Stimulated activated CD4-positive, alpha-beta T cell treated with anti-CD3 and anti-CD28 coated beads, Interleukin-1b, Interleukin-23, amount 100 ng/mL, for 24 hours (primary cell): ENCODE results near the gene PRKRIP1.
A peak's percentile ranks its signal among the peaks of the same experiment; 100 is the strongest.
"Not testable (repeated sequence)": the region's sequence is repeated elsewhere in the genome, so short reads cannot be mapped to it uniquely, and the experiment has no call there.

ENCODE experiments used
- DNase-seq, 4 experiments: peaks; one replicate each; pipeline ENCODE4 v3.0.0-alpha.2; 2020; ENCODE audit warnings: low read depth in 4 of 4, low spot score in 1 of 4

Gene PRKRIP1

DNA sequence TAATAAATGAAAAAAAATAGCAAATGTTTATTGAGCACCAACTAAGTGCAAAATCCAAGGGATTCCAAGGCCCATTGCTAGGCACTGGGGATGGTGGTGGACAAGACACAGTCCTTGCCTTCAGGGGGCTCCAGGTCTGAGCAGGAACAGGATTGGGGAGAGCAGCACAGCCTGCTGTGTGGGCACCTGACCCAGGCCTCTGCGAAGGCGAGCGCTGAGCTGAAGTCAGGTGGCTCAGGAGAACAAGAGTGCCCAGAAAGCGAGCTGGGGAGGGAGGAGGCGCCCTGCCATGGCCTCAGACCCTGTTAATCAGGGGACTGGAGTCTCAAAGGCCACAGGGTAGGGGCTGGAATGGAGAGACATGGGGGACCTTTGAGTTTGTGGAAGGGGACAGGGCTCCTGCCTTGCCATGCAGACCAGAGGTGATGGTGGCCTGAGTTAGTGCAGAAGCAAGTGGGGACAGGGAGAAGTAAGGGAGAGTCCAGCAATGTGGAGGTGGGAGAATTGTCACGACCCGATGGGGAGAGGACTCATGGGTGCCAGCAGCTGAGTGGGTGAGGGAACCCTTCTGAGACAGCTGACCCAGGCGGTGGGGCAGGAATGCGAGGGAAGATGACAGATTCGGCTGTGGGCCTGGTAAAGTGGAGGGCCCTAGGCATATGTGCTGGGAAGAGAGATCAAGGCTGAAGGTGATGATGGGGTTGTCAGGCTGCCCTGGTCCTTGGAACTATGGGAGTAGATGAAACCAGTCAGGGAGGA lies 33.2 kb downstream of the PRKRIP1 start:
- no peak for DNase-seq

DNA sequence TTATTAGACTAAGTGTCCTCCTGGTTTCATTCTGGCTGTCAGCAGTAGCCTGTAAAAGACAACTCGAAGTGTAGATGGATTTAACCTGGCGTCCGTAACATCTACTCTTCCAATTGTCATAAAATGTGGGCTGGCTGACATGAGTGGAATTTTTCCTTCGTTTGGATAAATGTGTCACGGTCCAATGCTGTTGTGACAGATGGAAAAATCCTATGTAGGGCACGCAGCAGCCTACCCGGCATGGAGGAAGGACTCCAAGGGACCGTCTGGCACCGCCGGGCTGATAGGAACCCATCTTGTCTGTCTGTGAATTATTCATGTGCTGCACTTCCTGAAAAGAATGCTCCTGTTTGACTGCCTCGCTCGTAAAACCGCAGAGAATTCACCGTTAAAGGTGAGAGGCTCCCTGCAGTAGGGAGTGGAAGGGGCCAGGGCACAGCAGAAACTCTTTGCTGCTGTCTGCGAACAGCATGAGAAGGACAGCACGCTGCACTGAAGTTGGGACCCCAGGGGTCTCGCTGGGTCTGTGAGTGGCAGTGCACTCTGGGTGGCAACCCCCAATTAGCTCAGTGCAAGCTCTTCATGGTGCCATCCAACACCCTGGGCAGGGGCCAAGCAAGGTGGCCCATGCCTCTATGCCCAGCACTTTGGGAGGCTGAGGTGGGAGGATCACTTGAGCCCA lies 35.6 kb downstream of the PRKRIP1 start:
- peak in 1 of 4 experiments; percentile 33 for DNase-seq

DNA sequence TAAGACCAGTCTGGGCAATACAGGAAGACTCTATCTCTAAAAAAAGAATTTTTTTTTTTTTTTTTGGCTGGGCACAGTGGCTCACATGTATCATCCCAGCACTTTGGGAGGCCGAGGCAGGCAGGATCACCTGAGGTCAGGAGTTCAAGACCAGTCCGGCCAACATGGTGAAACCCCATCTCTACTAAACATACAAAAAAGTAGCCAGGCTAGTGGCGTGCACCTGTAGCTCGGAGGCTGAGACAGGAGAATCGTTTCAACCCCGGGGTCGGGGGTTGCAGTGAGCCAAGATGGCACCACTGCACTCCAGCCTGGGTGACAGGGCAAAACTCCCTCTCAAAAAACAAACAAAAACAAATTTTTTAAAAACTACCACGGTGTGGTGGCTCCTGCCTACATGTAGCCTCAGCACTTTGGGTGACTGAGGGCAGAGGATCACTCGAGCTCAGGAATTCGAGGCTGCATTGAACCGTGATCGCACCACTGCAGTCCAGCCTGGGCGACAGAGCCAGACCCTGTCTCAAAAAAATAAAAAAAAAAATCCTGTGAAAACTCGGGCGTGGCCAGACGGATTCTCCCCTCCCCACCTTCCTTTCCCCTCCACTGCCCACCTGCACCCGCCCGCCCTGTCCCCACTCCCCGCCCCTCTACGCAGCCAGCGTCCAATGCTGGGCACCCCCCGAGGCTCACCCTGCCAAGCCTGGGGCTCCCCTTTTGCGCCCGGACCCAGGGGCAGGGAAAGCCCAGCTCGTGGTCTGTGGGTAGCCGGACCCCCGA lies 36.5 kb downstream of the PRKRIP1 start:
- no peak for DNase-seq

DNA sequence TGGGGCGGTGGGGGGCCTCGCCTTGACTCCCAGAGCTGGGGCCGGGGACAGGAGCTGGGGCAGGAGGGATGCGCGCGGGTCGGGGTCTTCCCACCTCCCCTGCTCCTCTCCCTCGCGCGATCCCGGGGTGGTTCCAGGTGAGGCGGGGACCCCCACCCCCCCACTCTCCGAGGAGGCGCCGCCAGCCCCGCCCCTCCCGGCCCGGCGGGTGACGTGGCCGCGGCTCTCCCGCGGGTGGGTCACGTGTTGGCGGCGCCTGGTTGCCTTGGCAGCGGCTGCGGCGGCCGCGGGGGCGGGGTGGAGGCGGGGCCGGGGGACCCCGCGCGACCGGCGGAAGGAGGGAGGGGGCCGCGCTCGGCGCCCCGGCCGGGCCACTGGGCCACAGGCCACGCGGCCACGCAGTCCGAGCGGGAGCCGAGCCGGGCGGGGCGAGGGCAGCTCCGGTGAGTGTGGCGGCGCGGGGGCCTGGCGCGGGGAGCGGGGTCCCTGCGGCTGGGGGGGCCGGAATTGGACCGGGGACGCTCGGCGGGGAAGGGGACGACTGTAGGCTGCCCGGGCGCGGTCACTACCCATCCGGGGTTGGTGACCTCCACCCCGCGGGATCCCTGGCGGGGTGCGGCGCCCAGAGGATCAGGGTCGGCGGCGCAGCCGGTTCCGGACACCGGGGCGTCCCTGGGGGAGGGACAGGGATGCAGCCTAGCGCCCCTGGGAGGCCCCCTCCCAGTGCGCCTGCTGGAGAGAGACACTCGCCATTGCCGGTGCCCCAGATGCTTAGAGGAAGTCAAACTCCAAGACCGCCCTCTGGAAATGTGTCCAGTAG lies 37.3 kb downstream of the PRKRIP1 start, which contains the start of gene ORAI2:
TSS of gene ORAI2 (plus strand) at position 357 of the 820 bp plus-strand sequence. CDS start 5,382 bp downstream, outside the sequence.
- peak; percentile 64 to 82 (median 76) for DNase-seq

DNA sequence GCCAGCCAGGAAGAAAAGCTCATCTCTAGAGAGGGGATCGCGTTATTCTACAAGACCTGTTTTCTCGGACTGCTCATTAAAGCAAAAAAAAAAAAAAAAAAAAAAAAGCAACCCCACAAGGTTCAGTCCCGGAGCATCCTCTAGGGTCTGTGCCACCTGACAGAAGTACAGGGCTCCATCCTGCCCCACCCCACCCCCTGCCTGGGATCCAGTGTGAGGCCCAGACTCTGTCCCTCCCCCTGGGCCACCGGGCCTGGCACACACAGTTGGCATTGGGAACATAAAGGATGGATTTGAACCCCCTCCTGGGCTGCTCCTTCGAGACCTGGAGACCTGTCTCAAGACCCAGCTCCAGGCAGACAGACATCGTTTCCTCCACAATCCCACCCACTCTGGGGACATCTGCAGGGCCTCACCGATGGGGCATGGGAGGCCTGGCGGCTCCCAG lies 37.9 kb downstream of the PRKRIP1 start:
- DNase-seq, result no peak

DNA sequence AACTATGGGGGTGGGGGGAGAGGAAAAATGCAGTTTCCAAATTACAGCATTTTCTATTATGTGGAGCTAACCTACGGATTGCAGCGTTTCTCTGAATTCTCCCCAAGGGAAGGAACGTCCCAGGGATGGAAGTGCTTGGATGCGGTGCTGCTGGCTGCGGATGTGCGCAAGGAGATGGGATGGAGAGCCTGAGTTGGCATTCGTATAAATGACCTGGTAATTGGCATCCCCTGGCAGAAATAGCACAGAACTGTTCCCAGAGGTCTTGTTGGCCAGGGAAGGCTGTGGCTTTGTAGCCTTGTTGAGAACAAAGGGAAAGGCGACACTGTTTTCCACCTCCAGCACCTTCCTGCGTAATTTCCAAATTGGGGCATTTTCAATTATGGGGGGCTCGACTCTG lies 40.0 kb downstream of the PRKRIP1 start:
- no peak for DNase-seq

DNA sequence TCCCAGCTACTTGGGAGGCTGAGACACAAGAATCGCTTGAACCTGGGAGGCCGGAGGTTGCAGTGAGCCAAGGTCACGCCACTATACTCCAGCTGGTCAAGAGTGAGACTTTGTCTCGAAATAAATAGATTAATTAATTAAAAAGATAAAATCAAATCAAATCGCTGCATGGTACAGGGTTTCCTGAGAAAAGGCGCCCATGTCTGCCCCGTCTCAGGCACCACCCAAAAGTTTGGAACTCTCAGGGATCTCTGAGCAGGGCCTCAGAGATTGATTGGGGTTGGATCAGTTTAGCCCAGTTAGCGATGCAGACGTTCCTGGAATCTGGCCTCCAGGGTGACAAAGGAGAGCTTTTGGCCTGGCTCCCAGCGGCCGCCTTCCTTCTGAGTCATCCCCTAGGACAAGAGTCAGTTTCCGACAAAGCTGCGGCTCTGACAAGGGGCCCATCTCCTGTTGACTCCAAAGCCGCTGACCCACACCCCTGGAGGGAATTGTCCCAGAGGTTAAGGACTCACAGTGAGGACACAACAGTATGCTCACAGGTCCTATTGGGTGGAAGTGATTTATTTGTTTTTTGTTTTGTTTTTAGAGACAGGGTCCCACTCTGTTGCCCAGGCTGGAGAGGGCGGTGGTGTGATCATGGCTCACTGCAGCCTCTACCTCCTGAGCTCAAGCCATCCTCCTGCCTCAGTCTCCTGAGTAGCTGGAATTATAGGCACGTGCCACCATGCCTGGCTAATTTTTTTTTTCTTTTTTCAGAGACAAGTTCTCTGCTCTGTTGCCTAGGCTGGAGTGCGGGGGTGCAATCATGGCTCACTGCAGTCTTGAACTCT lies 44.0 kb downstream of the PRKRIP1 start:
- DNase-seq, result no peak

DNA sequence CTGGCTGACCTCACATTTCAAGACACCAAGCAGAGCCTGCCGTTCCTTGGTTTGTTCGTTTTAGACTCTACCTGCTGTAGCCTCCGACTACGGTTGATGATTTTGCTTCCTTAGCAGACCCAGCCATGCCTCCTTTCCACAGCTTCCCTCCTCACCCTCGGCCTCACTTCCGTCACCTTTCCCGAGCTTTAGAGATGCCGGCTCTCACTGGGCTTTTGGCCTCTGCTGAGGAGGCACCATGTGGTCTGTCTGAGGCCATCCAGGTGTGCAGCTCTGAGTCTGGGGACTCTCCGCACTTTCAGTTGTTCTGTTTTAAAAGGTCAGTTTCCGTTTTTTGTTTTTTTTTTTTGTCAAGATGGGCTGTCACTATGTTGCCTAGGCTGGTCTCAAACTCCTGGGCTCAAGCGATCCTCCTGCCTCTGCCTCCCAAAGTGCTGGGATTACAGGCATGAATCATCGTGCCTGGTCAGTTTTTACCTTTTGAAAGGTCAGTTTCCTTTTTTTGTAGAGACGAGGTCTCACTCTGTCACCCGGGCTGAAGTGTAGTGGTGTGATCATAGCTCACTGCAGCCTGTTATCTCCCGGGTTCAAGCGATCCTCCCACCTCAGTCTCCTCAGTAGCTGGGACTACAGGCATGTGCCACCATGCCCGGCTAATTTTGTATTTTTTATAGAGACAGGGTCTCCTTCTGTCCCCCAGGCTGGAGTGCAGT lies 49.0 kb downstream of the PRKRIP1 start:
- no peak for DNase-seq

DNA sequence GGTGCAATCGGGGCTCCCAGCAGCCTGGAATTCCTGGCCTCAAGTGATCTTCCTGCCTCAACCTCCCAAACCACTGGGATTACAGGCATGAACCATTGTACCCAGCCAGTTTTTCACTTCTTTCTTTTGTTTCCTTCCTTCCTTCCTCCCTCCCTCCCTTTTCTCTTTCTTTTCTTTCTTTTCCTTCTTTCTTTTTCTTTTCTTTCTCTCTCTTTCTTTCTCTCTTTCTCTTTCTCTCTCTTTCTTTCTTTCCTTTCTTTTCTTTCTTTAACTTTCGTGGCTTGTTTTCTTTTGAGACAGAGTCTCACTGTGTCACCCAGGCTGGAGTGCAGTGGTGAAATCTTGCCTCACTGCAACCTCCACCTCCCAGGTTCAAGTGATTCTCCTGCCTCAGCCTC lies 49.5 kb downstream of the PRKRIP1 start:
- DNase-seq, result no peak

DNA sequence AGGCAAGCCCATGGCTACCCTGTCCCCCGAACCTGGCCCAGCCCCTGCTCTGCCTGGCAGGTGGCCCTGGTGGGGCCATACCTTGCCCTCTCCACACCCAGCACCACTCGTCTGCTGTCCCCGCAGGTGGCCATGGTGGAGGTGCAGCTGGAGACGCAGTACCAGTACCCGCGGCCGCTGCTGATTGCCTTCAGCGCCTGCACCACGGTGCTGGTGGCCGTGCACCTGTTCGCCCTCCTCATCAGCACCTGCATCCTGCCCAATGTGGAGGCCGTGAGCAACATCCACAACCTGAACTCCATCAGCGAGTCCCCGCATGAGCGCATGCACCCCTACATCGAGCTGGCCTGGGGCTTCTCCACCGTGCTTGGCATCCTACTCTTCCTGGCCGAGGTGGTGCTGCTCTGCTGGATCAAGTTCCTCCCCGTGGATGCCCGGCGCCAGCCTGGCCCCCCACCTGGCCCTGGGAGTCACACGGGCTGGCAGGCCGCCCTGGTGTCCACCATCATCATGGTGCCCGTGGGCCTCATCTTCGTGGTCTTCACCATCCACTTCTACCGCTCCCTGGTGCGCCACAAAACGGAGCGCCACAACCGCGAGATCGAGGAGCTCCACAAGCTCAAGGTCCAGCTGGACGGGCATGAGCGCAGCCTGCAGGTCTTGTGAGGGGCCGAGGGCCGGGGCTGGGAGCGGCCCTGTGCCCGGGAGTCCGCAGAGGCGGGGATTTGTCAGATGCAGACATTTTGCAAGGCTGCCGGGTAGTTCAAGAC lies 50.4 kb downstream of the PRKRIP1 start:
- DNase-seq, result no peak

DNA sequence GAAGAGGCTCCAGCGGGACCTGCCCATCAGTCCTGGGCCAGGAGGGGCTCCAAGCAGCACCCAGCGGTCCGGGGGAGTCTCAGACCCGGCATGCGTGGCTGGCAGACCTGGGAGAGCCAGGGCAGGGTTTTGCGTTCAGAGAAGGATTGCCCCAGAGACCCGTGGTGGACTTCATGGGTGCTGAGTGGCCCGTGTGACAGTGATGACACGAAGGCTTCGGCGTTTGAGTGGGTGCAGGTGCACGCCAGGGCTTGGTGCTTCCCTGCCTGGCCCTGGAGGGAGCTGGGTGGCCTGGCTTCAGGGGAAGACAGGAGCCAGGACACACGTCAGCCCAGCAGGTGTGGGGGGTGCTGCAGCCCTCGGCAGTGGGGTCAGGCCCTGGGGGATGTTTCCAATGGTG lies 51.1 kb downstream of the PRKRIP1 start:
- no peak for DNase-seq

DNA sequence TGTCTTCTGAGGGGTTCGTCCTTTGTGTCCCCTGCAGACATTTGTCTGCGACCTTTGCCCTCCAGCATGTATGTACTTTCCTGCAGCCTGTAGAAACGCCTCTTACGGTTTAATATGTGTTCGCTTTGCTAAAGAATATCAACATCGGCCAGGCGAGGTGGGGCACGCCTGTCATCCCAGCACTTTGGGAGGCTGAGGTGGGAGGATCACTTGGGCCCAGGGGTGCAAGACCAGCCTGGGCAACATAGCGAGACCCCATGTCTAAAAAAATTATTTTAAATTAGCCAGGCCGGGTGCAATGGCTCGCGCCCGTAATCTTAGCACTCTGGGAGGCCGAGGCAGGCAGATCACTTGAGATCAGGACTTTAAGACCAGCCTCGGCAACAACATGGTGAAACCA lies 53.0 kb downstream of the PRKRIP1 start:
- DNase-seq, result no peak

DNA sequence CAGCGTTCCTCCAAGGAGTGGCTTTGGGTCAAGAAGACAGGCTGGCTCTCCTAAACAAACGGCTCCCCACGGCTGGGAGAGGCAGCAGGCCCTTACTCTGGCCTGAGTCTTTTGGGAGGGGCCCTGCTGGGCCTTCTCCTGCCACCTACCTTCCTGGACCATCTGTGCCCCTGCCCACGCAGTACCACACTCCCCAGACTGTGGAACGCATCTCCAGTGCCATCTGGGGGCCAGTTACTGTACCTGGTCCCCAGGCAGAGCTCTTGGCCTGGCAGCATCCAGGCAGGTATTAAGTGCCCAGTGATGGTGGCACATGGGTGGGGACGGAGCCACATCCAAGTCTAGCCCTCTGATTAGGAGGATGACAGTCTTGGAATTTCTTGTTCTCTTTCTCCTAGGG lies 54.1 kb downstream of the PRKRIP1 start:
- no peak for DNase-seq

DNA sequence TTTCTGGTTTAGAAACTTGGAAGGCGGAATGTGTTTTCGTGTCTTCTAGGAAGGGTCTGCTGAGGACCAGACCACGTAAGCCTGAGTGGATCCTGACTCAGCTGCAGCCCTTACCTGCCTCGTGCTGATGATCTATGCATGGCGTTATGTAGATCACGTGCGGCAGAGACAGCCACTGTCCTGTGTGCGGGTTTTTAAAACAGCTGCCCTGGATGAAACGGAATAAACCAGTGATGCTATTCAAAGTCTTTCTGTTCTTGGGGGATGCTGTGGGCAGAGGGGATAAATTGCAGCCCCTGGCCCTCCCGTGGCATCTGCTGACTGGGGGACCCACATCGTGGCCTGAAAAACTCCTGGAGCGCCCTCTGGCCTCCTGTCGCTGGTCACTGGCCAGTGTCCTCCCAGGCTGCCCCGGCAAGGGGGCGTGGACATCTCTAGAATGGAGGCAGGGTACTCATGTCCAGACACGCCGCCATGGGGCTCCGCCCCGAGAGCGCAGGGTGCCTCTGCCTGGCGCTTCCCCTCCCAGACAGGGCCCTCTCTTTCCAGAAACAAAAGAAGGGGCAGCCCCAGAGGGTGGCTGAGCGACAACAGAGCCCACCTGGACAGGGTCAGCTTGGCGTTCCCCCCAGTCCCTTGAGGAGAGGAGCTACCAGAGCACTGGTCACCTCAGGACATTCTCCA lies 55.4 kb downstream of the PRKRIP1 start:
- no peak for DNase-seq

DNA sequence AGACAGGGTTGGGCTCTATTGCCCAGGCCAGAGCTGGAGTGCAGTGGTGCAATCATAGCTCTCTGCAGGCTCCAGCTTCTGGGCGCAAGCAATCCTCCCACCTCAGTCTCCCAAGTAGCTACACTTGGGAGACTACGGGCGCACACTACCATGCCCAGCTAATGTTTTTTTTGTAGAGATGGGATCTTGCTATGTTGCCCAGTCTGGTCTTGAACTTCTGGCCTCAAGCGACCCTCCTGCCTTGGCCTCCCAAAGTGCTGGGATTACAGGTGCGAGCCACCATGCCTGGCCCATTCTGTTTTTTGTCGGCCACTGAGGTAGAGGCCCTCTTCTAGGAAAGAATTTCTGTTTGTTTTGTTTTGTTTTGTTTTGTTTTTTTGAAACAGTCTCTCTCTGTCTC lies 56.3 kb downstream of the PRKRIP1 start:
- no peak for DNase-seq

DNA sequence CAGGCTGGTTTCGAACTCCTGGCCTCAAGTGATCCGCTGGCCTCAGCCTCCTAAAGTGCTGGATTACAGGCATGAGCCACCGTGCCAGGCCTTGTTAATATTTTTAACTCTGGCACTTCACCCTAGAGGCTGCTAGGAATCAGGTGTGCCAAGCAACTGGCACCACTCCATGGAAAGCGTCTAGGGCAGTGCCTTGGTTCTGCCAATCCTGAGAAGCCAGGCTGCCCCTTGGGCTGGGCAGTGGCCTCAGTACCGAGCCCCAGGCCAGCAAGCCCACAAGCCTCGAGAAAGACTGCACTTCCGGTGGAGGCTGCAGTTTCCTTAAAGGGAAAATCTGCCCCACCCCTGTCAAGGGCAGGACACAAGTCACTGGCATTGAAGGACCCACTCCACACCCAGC lies 57.2 kb downstream of the PRKRIP1 start:
- DNase-seq, result no peak

DNA sequence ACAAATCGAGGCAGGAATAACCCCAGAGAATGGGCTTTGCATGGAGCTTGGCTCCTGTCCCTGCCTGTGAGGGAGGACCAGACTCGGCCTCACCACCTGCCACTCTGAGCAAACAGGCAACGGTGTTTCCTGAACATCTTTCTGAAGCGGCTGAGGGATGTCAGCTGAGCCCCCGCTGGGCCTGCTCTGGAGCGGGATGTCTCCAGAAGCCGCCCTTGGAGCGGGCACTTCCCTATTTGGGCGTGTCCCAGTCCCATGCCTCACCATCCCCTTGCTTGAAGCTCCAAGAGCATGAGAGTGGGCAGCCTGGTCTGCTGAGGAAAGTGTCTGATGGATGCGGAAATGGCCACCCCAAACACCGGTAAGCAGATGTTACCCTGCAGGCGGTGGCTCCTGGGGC lies 58.3 kb downstream of the PRKRIP1 start:
- DNase-seq, result no peak

DNA sequence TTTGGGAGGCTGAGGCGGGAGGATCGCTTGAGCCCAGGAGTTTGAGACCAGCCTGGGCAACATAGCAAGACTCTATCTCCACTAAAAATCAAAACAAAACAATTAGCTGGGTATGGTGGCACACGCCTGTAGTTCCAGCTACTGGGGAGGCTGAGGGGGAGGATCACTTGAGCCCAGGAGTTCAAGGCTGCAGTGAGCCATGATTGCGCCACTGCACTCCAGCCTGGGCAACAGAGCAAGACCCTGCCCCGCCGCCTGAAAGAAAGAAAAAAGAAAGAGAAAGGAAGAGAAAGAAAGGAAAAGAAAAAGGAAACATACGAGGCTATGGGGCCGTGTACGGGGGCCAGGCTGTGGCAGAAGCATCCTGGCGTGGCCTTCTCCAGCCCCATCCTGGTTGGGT lies 58.8 kb downstream of the PRKRIP1 start:
- not testable (repeated sequence) for DNase-seq
